Neural progenitor cell (in vitro differentiated cells): Measurements from ENCODE around the gene DLX1. TPM values are rescaled to one million over a fixed set of nuclear protein-coding genes. Genes with fewer than 3 reads are reported as not detected.
"Not testable (repeated sequence)": the region's sequence is repeated elsewhere in the genome, so short reads cannot be mapped to it uniquely, and the experiment has no call there.

Source experiments
- DNase-seq: peaks from one replicate; pipeline ENCODE4 v3.0.0-alpha.2; 2016; ENCODE audit warnings: low spot score
- H2AFZ ChIP-seq: fragments of 200-600 bp; sonication (generic); replicated peaks from 2 replicates; pipeline ENCODE4 v1.6.1; 2016; ENCODE audit warnings: antibody characterized with exemption
- H3F3A ChIP-seq: fragments of 200-600 bp; sonication (generic); 2 replicates; pipeline ENCODE4 v1.6.1; 2016; ENCODE audit warnings: antibody characterized with exemption, low read depth
- H3K27ac ChIP-seq: fragments of 200-600 bp; sonication (generic); 2 replicates; pipeline ENCODE4 v1.5.1; 2016; ENCODE audit warnings: mild to moderate bottlenecking
- H3K27me3 ChIP-seq: fragments of 200-600 bp; sonication (generic); 2 replicates; pipeline ENCODE4 v1.6.1; 2016; ENCODE audit warnings: mild to moderate bottlenecking, moderate library complexity
- H3K36me3 ChIP-seq: fragments of 200-600 bp; sonication (generic); 2 replicates; pipeline ENCODE4 v1.5.1; 2016
- H3K4me1 ChIP-seq: fragments of 200-600 bp; sonication (generic); 2 replicates; pipeline ENCODE4 v1.6.1; 2016; ENCODE audit warnings: mixed run types
- H3K4me2 ChIP-seq: fragments of 200-600 bp; sonication (generic); 2 replicates; pipeline ENCODE4 v1.6.1; 2016
- H3K4me3 ChIP-seq: fragments of 200-600 bp; sonication (generic); 2 replicates; pipeline ENCODE4 v1.5.1; 2016
- H3K79me2 ChIP-seq: fragments of 200-600 bp; sonication (generic); 2 replicates; pipeline ENCODE4 v1.6.1; 2016; ENCODE audit warnings: low read depth
- H3K9ac ChIP-seq: fragments of 200-600 bp; sonication (generic); 2 replicates; pipeline ENCODE4 v1.6.1; 2016
- H3K9me3 ChIP-seq: fragments of 200-600 bp; sonication (generic); 2 replicates; pipeline ENCODE4 v1.5.1; 2016; ENCODE audit warnings: low read depth
- H4K20me1 ChIP-seq: fragments of 200-600 bp; sonication (generic); 2 replicates; pipeline ENCODE4 v1.6.1; 2016; ENCODE audit warnings: low read depth
- H3K27ac Mint-ChIP-seq: 3 replicates; pipeline ENCODE4 v1.8.0; 2021; ENCODE audit warnings: mixed read lengths
- H3K27me3 Mint-ChIP-seq: 2 replicates; pipeline ENCODE4 v1.8.0; 2022; ENCODE audit warnings: low read depth, mild to moderate bottlenecking, inconsistent platforms, moderate library complexity, mixed read lengths; ENCODE audit not compliant: insufficient read depth
- H3K36me3 Mint-ChIP-seq: 3 replicates; pipeline ENCODE4 v1.8.0; 2021; ENCODE audit warnings: mixed read lengths
- H3K4me1 Mint-ChIP-seq: 3 replicates; pipeline ENCODE4 v1.8.0; 2021; ENCODE audit warnings: mixed read lengths
- H3K4me3 Mint-ChIP-seq: 3 replicates; pipeline ENCODE4 v1.8.0; 2021; ENCODE audit warnings: mild to moderate bottlenecking, moderate library complexity, mixed read lengths
- H3K9me3 Mint-ChIP-seq: 3 replicates; pipeline ENCODE4 v1.8.0; 2020; ENCODE audit warnings: mixed read lengths
- CTCF ChIP-seq: fragments of 200-600 bp; sonication (generic); IDR thresholded peaks from 2 replicates; pipeline ENCODE4 v1.5.1; 2017; ENCODE audit warnings: antibody characterized with exemption, mild to moderate bottlenecking
- EZH2 ChIP-seq: fragments of 200-600 bp; sonication (generic); IDR thresholded peaks from 2 replicates; pipeline ENCODE4 v1.6.1; 2017; ENCODE audit warnings: antibody characterized with exemption, mild to moderate bottlenecking, moderate library complexity
- EZH2phosphoT487 ChIP-seq: fragments of 200-600 bp; sonication (generic); IDR thresholded peaks from 2 replicates; pipeline ENCODE4 v1.6.1; 2017; ENCODE audit warnings: antibody characterized with exemption
- total RNA-seq: library from RNA; depleted of rRNA; stranded (reverse); fragments of >200 nt; gene quantifications from 2 replicates; pipeline ENCODE4 v1.2.3, GENCODE V29; 2015; ENCODE audit warnings: low replicate concordance

The DLX1 gene
- total RNA-seq, 1 donor from 2014 or later: not detected

- Histone ChIP-seq H3K36me3 (no peaks in the 10 kb centered on the region), H3K9me3 (no peaks in the 10 kb centered on the region), H3K27ac (no peak overlapping the region), H3K4me2 (no peak overlapping the region), H3K27me3 (no peaks in the 10 kb centered on the region), H3K9ac (no peak overlapping the region), H3K4me3 (no peak overlapping the region), H2AFZ (no peak overlapping the region), H3K79me2 (no peaks in the 10 kb centered on the region), H4K20me1 (no peaks in the 10 kb centered on the region), H3F3A (peaks cover 2% of the 10 kb centered on the region), H3K4me1 (no peaks in the 10 kb centered on the region)
- no peak overlapping the region for H3K4me3 Mint-ChIP-seq
- TF ChIP-seq CTCF: no peak
- no peak for TF ChIP-seq EZH2phosphoT487
- no peak for TF ChIP-seq EZH2
- peaks cover 5% of the 10 kb centered on the region for H3K27me3 Mint-ChIP-seq
- H3K9me3 Mint-ChIP-seq: no peaks in the 10 kb centered on the region
- H3K4me1 Mint-ChIP-seq: peaks cover 16% of the 10 kb centered on the region
- H3K27ac Mint-ChIP-seq: no peak overlapping the region
- DNase-seq: no peak
- H3K36me3 Mint-ChIP-seq: no peaks in the 10 kb centered on the region
These were observed 18.9 kb upstream of the DLX1 start for GRCh38 chr2:172066394-172066886.

- not testable (repeated sequence) for H3K27me3 ChIP-seq, DNase-seq, H3K9me3 Mint-ChIP-seq, H3K36me3 ChIP-seq, H3K4me3 ChIP-seq, H3K36me3 Mint-ChIP-seq, H3K4me1 ChIP-seq, H3K27me3 Mint-ChIP-seq, H3K27ac ChIP-seq, H3K4me2 ChIP-seq, H3K79me2 ChIP-seq, H3K9me3 ChIP-seq, H3K4me3 Mint-ChIP-seq, H4K20me1 ChIP-seq, H2AFZ ChIP-seq, H3K27ac Mint-ChIP-seq, H3F3A ChIP-seq, H3K9ac ChIP-seq
- H3K4me1 Mint-ChIP-seq: peaks cover 29% of the 10 kb centered on the region
These were observed 17.4 kb upstream of the DLX1 start for GRCh38 chr2:172067905-172068304.

GRCh38 chr2:172070936-172071335 lies 14.4 kb upstream of the DLX1 start:
- Mint-ChIP-seq H3K4me3 (no peak overlapping the region), H3K4me1 (peaks cover 35% of the 10 kb centered on the region)

More at GRCh38 chr2:172070936-172071335, 14.4 kb upstream of the DLX1 start:
- no peak for TF ChIP-seq CTCF
- TF ChIP-seq EZH2phosphoT487: no peak
- TF ChIP-seq EZH2: no peak
- H3K36me3 ChIP-seq: no peaks in the 10 kb centered on the region
- no peaks in the 10 kb centered on the region for H3K9me3 Mint-ChIP-seq
- DNase-seq: no peak
- H4K20me1 ChIP-seq: no peaks in the 10 kb centered on the region
- H3K9ac ChIP-seq: no peak overlapping the region
- H2AFZ ChIP-seq: no peak overlapping the region
- no peak overlapping the region for H3K27ac Mint-ChIP-seq
- H3K79me2 ChIP-seq: no peaks in the 10 kb centered on the region
- peaks cover 5% of the 10 kb centered on the region for H3K27me3 Mint-ChIP-seq
- H3K4me3 ChIP-seq: no peak overlapping the region
- peaks cover 16% of the 10 kb centered on the region for H3K27me3 ChIP-seq
- H3K36me3 Mint-ChIP-seq: no peaks in the 10 kb centered on the region
- H3F3A ChIP-seq: peaks cover 7% of the 10 kb centered on the region
- H3K4me2 ChIP-seq: no peak overlapping the region
- no peaks in the 10 kb centered on the region for H3K9me3 ChIP-seq
- H3K4me1 ChIP-seq: no peaks in the 10 kb centered on the region
- H3K27ac ChIP-seq: no peak overlapping the region
